ENCODE data around the gene RNF25.

Gene RNF25

DNA sequence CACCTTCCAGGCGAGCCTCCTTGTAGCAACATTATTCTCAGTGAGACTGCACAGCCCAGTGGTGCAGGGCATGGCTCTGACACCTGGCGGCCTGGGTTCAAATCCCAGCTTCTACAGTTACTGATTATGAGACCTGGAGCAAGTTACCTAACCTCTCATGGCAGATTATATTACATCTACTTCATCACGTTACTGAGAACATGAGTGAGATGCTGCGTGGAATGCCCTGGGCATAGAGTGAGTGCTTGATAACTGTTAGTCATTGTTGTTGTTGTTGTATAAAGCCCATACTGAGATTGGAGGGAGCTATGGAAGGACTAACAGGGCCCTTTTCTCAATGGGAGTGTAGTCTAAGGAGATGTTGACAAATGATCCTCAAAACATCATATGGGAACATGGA is 45.4 kb downstream of the RNF25 start:
- Histone ChIP-seq H3K27ac (no peak overlapping the region), H3K4me1 (ENCODE audit: control insufficient read depth in 1 of 2, insufficient read depth in 1 of 2, low read depth in 1 of 2, low read length in 1 of 2) (no peaks in the 10 kb centered on the region), H3K9me3 (no peaks in the 10 kb centered on the region), H3K27me3 (no peaks in the 10 kb centered on the region), H3K36me3 (no peaks in the 10 kb centered on the region), H3K4me3 (ENCODE audit: low read depth in 1 of 2, low read length in 1 of 2) (no peak overlapping the region)
- TF ChIP-seq, protein P1, sequence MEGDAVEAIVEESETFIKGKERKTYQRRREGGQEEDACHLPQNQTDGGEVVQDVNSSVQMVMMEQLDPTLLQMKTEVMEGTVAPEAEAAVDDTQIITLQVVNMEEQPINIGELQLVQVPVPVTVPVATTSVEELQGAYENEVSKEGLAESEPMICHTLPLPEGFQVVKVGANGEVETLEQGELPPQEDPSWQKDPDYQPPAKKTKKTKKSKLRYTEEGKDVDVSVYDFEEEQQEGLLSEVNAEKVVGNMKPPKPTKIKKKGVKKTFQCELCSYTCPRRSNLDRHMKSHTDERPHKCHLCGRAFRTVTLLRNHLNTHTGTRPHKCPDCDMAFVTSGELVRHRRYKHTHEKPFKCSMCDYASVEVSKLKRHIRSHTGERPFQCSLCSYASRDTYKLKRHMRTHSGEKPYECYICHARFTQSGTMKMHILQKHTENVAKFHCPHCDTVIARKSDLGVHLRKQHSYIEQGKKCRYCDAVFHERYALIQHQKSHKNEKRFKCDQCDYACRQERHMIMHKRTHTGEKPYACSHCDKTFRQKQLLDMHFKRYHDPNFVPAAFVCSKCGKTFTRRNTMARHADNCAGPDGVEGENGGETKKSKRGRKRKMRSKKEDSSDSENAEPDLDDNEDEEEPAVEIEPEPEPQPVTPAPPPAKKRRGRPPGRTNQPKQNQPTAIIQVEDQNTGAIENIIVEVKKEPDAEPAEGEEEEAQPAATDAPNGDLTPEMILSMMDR (IDR thresholded peaks at IDR 0.05), result no peak

DNA sequence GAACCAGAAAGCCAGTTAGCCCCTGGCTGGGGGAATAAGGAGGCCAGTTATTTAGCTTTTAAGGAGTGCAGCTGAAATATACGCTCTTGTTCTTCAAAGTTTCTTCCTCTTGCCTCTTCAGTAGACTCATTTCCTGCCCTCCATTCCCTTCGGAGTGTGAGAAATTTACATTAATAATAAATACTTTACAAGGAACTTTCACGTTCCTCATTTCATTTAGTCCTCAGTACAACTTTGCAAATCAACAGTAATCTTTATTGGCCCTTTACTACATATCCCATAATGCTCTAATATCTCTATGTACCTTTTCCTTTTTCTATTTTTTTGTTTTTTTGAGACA is 48.5 kb downstream of the RNF25 start:
- Histone ChIP-seq H3K4me1 (ENCODE audit: control insufficient read depth in 1 of 2, insufficient read depth in 1 of 2, low read depth in 1 of 2, low read length in 1 of 2) (no peaks in the 10 kb centered on the region), H3K4me3 (ENCODE audit: low read depth in 1 of 2, low read length in 1 of 2) (no peak overlapping the region), H3K27me3 (no peaks in the 10 kb centered on the region), H3K36me3 (no peaks in the 10 kb centered on the region), H3K27ac (no peak overlapping the region), H3K9me3 (no peaks in the 10 kb centered on the region)
- TF ChIP-seq, protein P1 (IDR thresholded peaks at IDR 0.05), result no peak

DNA sequence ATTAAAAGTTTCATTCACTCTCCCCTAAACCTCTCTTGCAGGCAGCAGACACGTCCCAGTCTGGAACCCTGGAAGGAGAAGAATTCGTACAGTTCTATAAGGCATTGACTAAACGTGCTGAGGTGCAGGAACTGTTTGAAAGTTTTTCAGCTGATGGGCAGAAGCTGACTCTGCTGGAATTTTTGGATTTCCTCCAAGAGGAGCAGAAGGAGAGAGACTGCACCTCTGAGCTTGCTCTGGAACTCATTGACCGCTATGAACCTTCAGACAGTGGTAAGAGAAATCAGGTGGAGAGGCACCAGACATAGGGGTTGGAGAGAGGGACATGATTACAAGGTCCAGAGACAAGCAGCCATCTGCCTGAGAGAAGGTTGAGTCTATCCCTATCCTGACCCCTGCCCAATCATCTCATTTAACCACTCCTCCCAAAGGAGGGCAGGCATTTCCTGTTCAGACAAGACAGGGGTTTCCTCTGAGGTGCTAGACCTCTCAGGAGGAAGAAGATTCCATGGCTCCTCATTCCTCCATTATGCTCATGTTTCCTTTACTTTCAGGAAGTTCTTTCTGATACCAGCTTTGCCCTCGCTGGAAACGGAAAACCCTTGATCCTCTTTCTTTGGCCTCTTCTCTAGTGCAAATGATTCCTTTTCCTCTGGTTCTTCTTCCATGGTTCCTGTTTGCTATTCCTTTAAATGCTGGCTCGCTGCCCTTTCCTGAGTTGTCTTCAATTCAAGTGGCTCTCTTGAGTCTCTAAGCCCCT is 49.0 kb downstream of the RNF25 start:
- Histone ChIP-seq H3K36me3 (no peaks in the 10 kb centered on the region), H3K4me1 (ENCODE audit: control insufficient read depth in 1 of 2, insufficient read depth in 1 of 2, low read depth in 1 of 2, low read length in 1 of 2) (no peaks in the 10 kb centered on the region), H3K27ac (no peak overlapping the region), H3K4me3 (ENCODE audit: low read depth in 1 of 2, low read length in 1 of 2) (no peak overlapping the region), H3K27me3 (no peaks in the 10 kb centered on the region), H3K9me3 (no peaks in the 10 kb centered on the region)
- TF ChIP-seq, protein P1 (IDR thresholded peaks at IDR 0.05), result no peak

DNA sequence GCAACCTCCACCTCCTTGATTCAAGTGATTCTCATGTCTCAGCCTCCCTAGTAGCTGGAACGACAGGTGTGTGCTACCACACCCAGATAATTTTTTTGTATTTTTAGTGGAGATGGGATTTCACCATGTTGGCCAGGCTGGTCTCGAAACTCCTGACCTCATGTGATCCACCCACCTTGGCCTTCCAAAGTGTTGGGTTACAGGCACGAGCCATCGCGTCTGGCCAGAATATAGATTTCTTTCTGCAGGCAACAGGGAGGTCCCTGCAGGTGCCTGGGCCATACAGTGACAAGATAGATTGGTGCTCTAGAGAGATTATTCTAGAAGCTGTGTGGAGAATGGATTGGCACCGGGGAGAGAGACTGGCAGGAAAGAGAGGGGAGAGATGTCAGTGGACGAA is 50.8 kb downstream of the RNF25 start:
- Histone ChIP-seq H3K4me3 (ENCODE audit: low read depth in 1 of 2, low read length in 1 of 2) (no peak overlapping the region), H3K27me3 (no peaks in the 10 kb centered on the region), H3K9me3 (no peaks in the 10 kb centered on the region), H3K4me1 (ENCODE audit: control insufficient read depth in 1 of 2, insufficient read depth in 1 of 2, low read depth in 1 of 2, low read length in 1 of 2) (no peaks in the 10 kb centered on the region), H3K36me3 (no peaks in the 10 kb centered on the region), H3K27ac (no peak overlapping the region)
- TF ChIP-seq, protein P1 (IDR thresholded peaks at IDR 0.05), result no peak

DNA sequence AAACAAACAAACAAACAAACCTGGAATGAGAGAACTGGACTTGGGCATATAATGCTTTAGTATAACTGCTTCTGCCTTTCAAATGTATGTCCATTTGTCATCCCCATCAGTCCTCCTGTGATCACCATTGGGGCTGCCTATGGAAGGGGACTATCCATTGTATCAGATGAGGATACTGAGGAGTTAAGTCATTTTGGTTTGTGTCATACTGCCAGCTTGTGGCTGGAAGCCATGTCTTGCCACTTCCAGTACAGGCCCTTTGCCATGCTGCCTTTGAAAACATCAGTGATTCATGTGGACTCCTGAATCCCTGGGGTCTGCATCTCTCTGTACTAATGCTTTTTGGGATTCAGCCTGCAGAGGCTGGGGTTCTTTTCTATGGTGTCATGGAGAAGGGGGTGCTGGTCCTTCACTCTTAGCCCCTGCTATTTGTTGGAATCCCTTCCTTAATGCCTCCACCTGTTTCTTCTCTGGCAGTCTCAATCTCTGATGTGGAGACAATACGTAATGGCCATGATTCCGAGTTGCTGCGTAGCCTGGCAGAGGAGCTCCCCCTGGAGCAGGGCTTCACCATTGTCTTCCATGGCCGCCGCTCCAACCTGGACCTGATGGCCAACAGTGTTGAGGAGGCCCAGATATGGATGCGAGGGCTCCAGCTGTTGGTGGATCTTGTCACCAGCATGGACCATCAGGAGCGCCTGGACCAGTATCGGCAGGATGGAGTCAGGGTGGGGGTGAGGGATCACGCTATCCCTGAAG is 53.5 kb downstream of the RNF25 start:
- Histone ChIP-seq H3K27ac (no peak overlapping the region), H3K27me3 (no peaks in the 10 kb centered on the region), H3K9me3 (no peaks in the 10 kb centered on the region), H3K4me1 (ENCODE audit: control insufficient read depth in 1 of 2, insufficient read depth in 1 of 2, low read depth in 1 of 2, low read length in 1 of 2) (no peaks in the 10 kb centered on the region), H3K36me3 (no peaks in the 10 kb centered on the region), H3K4me3 (ENCODE audit: low read depth in 1 of 2, low read length in 1 of 2) (no peak overlapping the region)
- TF ChIP-seq, protein P1 (IDR thresholded peaks at IDR 0.05), result no peak
